Daoy (cell line): ENCODE results near the gene PCDHGA8. TPM values are rescaled to one million over a fixed set of nuclear protein-coding genes. Genes with fewer than 3 reads are reported as not detected.
"Not testable (repeated sequence)": the region's sequence is repeated elsewhere in the genome, so short reads cannot be mapped to it uniquely, and the experiment has no call there.

ENCODE experiments used
- DNase-seq: peaks from one replicate; pipeline ENCODE4 v3.0.0-alpha.2; 2015; ENCODE audit warnings: low read depth
- total RNA-seq: library from RNA; depleted of rRNA; stranded (reverse); fragments of >200 nt; shearing (Covaris generic); gene quantifications from 2 replicates; pipeline ENCODE4 v1.2.3, GENCODE V29; 2014

Gene PCDHGA8
- total RNA-seq, 1 experiment from 2014 or later, result 0.06 TPM

- DNase-seq, result no peak
Measured at GRCh38 chr5:141371572-141372475, 20.6 kb upstream of the PCDHGA8 start.

- DNase-seq, result no peak
Measured at GRCh38 chr5:141373673-141374317, 18.6 kb upstream of the PCDHGA8 start, which contains the start of gene PCDHGA6. TSS of gene PCDHGA6 (plus strand) at chr5:141373891. CDS start at chr5:141374084, 193 bp downstream.

GRCh38 chr5:141374627-141375026 lies 17.8 kb upstream of the PCDHGA8 start:
- DNase-seq, result no peak

GRCh38 chr5:141375444-141376155 lies 16.8 kb upstream of the PCDHGA8 start:
- not testable (repeated sequence) for DNase-seq

- DNase-seq, result no peak
Measured at GRCh38 chr5:141382469-141383294, 9.8 kb upstream of the PCDHGA8 start, which contains the start of gene PCDHGA7. TSS of gene PCDHGA7 (plus strand) at chr5:141382742. CDS start at chr5:141382900, 158 bp downstream.

- DNase-seq, result no peak
Measured at GRCh38 chr5:141383345-141383744, 9.1 kb upstream of the PCDHGA8 start.

- no peak for DNase-seq
Measured at GRCh38 chr5:141384471-141385267, 7.8 kb upstream of the PCDHGA8 start.

GRCh38 chr5:141387557-141388311 lies 4.7 kb upstream of the PCDHGA8 start, which contains the start of gene PCDHGB4:
TSS of gene PCDHGB4 (plus strand) at chr5:141387698. CDS start at chr5:141387885, 187 bp downstream.
- not testable (repeated sequence) for DNase-seq

GRCh38 chr5:141388661-141389060 lies 3.8 kb upstream of the PCDHGA8 start:
- no peak for DNase-seq

- DNase-seq, result no peak
Measured at GRCh38 chr5:141389153-141390042, 3.0 kb upstream of the PCDHGA8 start.

- DNase-seq, result no peak
Measured at GRCh38 chr5:141393267-141393666, 834 bp downstream of the PCDHGA8 start.

- not testable (repeated sequence) for DNase-seq
Measured at GRCh38 chr5:141394401-141395187, 2.2 kb downstream of the PCDHGA8 start.

- not testable (repeated sequence) for DNase-seq
Measured at GRCh38 chr5:141397756-141398551, 5.5 kb downstream of the PCDHGA8 start, which contains the start of gene PCDHGB5. TSS of gene PCDHGB5 (plus strand) at chr5:141397947. CDS start at chr5:141398128, 181 bp downstream.

GRCh38 chr5:141398608-141399007 lies 6.2 kb downstream of the PCDHGA8 start:
- DNase-seq, result no peak

GRCh38 chr5:141399555-141400258 lies 7.3 kb downstream of the PCDHGA8 start:
- DNase-seq, result no peak
